Breast epithelium (tissue), 3 donors: ENCODE data around the gene CNBP.
"Not testable (repeated sequence)": the region's sequence is repeated elsewhere in the genome, so short reads cannot be mapped to it uniquely, and the experiment has no call there.

Experiments
- CTCF ChIP-seq, 3 donors: fragments of 450-650 bp; IDR thresholded peaks; one replicate each; pipeline ENCODE4 v1.5.1; 2016 to 2017; ENCODE audit warnings: antibody characterized with exemption in 3 of 3, mild to moderate bottlenecking in 3 of 3, moderate library complexity in 3 of 3
- POLR2AphosphoS5 ChIP-seq, 3 donors: sonication (generic); formaldehyde crosslinking; IDR thresholded peaks; one replicate each; pipeline ENCODE4 v1.6.1; 2017; ENCODE audit warnings: antibody characterized with exemption in 3 of 3

GRCh38 chr3:129141011-129141410, 42.7 kb downstream of the CNBP start:
- not testable (repeated sequence) for TF ChIP-seq CTCF, POLR2AphosphoS5 (IDR thresholded peaks at IDR 0.05)
